ENCODE data around the gene ATRX. TPM values are rescaled to one million over a fixed set of nuclear protein-coding genes. Genes with fewer than 3 reads are reported as not detected.

The ATRX gene
- total RNA-seq, 1 donor from 2014 or later: 106 TPM

DNA sequence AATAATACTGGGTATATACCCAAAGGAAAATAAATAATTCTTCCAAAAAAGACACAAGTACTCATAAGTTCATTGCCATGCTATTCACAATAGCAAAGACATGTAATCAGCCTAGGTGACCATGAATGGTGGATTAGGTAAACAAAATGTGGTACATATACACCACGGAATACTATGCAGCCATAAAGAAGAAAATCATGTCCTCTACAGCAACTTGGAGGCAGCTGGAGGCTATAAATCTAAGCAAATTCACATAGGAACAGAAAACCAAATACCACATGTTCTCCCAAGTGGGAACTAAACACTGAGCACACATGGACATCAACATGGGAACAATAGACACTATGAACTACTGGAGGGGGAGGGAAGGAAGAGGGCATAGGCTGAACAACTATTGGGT, 146.2 kb downstream of the ATRX start:
- Mint-ChIP-seq H3K36me3 (ENCODE audit: low read depth, unreplicated experiment) (peaks cover 8% of the 10 kb centered on the region), H3K4me3 (ENCODE audit: unreplicated experiment) (no peak overlapping the region), H3K4me1 (ENCODE audit: low read depth, unreplicated experiment) (peaks cover 10% of the 10 kb centered on the region), H3K27me3 (ENCODE audit: low read depth, unreplicated experiment) (no peaks in the 10 kb centered on the region), H3K9me3 (ENCODE audit: unreplicated experiment) (peaks cover 3% of the 10 kb centered on the region), H3K27ac (ENCODE audit: unreplicated experiment) (no peak overlapping the region)
- H3K79me2 ChIP-seq (ENCODE audit: insufficient read depth, low read length): peaks cover 10% of the 10 kb centered on the region
- H3K4me1 ChIP-seq (ENCODE audit: insufficient read depth, low read length): no peaks in the 10 kb centered on the region
- TF ChIP-seq, protein P1, sequence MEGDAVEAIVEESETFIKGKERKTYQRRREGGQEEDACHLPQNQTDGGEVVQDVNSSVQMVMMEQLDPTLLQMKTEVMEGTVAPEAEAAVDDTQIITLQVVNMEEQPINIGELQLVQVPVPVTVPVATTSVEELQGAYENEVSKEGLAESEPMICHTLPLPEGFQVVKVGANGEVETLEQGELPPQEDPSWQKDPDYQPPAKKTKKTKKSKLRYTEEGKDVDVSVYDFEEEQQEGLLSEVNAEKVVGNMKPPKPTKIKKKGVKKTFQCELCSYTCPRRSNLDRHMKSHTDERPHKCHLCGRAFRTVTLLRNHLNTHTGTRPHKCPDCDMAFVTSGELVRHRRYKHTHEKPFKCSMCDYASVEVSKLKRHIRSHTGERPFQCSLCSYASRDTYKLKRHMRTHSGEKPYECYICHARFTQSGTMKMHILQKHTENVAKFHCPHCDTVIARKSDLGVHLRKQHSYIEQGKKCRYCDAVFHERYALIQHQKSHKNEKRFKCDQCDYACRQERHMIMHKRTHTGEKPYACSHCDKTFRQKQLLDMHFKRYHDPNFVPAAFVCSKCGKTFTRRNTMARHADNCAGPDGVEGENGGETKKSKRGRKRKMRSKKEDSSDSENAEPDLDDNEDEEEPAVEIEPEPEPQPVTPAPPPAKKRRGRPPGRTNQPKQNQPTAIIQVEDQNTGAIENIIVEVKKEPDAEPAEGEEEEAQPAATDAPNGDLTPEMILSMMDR (IDR thresholded peaks at IDR 0.05; ENCODE audit: insufficient read depth, low read depth, low read length): no peak
- no peak for TF ChIP-seq EZH2 (IDR thresholded peaks at IDR 0.05; ENCODE audit: insufficient read depth, low read length)
- H3K4me3 ChIP-seq (ENCODE audit: insufficient read depth, low read depth, low read length): no peak overlapping the region
- no peak overlapping the region for H2AFZ ChIP-seq (ENCODE audit: low read depth, low read length)
- H3K36me3 ChIP-seq (ENCODE audit: insufficient read depth, low read length): no peaks in the 10 kb centered on the region
- H3K9me3 ChIP-seq (ENCODE audit: insufficient read depth, low read depth, low read length): no peaks in the 10 kb centered on the region
- no peaks in the 10 kb centered on the region for H3K27me3 ChIP-seq (ENCODE audit: insufficient read depth, low read length)
- H3K4me2 ChIP-seq (ENCODE audit: low read length): no peak overlapping the region
- no peak overlapping the region for H3K9ac ChIP-seq (ENCODE audit: low read length)
- no peak overlapping the region for H3K27ac ChIP-seq (ENCODE audit: low read depth, low read length)
- no peak for DNase-seq (ENCODE audit: low read depth)
- FAIRE-seq: no peak
- peaks cover 8% of the 10 kb centered on the region for H4K20me1 ChIP-seq (ENCODE audit: insufficient read depth, low read length)

DNA sequence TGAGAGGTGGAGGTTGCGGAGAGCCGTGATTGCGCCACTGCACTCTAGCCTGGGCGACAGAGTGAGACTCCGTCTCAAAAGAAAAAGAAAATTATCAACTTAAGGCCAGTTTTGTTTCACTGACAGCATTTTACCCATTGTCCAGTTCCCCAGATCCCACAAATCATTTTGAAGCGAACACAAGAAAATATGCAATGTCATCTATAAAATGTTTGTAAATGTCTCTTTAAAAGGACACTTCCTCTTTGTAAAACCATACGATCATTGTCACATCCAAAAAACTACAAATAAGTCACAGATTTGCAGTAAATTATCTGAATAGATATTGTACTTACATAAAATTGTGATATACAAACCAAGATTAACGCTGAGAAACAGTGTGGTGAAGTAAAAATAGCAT, 147.6 kb downstream of the ATRX start:
- H3K9me3 Mint-ChIP-seq (ENCODE audit: unreplicated experiment): no peaks in the 10 kb centered on the region
- FAIRE-seq (peak; percentile 71), DNase-seq (ENCODE audit: low read depth) (no peak)
- no peaks in the 10 kb centered on the region for H3K27me3 ChIP-seq (ENCODE audit: insufficient read depth, low read length)
- peaks cover 8% of the 10 kb centered on the region for H4K20me1 ChIP-seq (ENCODE audit: insufficient read depth, low read length)
- H3K27me3 Mint-ChIP-seq (ENCODE audit: low read depth, unreplicated experiment): no peaks in the 10 kb centered on the region
- H3K4me1 Mint-ChIP-seq (ENCODE audit: low read depth, unreplicated experiment): peaks cover 10% of the 10 kb centered on the region
- no peak overlapping the region for H3K4me3 Mint-ChIP-seq (ENCODE audit: unreplicated experiment)
- H3K36me3 Mint-ChIP-seq (ENCODE audit: low read depth, unreplicated experiment): peaks cover 5% of the 10 kb centered on the region
- no peak overlapping the region for H3K27ac Mint-ChIP-seq (ENCODE audit: unreplicated experiment)
- H3K79me2 ChIP-seq (ENCODE audit: insufficient read depth, low read length): peaks cover 8% of the 10 kb centered on the region
- no peak overlapping the region for H3K4me3 ChIP-seq (ENCODE audit: insufficient read depth, low read depth, low read length)
- no peaks in the 10 kb centered on the region for H3K4me1 ChIP-seq (ENCODE audit: insufficient read depth, low read length)
- no peaks in the 10 kb centered on the region for H3K9me3 ChIP-seq (ENCODE audit: insufficient read depth, low read depth, low read length)
- no peak overlapping the region for H3K27ac ChIP-seq (ENCODE audit: low read depth, low read length)
- peaks cover 2% of the 10 kb centered on the region for H3K36me3 ChIP-seq (ENCODE audit: insufficient read depth, low read length)
- H3K9ac ChIP-seq (ENCODE audit: low read length): no peak overlapping the region
- H2AFZ ChIP-seq (ENCODE audit: low read depth, low read length): no peak overlapping the region
- TF ChIP-seq, protein P1 (IDR thresholded peaks at IDR 0.05; ENCODE audit: insufficient read depth, low read depth, low read length): no peak
- TF ChIP-seq EZH2 (IDR thresholded peaks at IDR 0.05; ENCODE audit: insufficient read depth, low read length): no peak
- H3K4me2 ChIP-seq (ENCODE audit: low read length): no peak overlapping the region

DNA sequence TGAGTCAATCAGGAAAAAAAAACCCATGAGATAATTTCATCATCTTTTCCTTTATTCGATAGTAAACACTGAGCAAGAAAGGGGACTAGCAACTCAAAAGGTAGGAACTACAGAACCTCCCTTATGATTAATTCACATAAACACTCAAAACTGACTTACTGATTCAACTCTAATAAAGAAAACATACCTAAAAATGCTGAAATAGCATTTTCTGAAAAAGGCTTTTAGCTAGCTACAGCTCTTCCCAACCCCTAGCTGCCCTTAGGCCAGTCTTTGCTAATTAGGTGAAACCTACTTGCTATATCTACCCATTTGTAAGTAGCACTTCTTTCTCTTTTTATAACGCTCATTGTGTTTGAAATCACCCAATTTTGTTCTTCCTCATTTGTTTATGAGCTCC, 150.6 kb downstream of the ATRX start:
- Histone ChIP-seq H3K4me3 (ENCODE audit: insufficient read depth, low read depth, low read length) (no peak overlapping the region), H3K27ac (ENCODE audit: low read depth, low read length) (no peak overlapping the region), H4K20me1 (ENCODE audit: insufficient read depth, low read length) (no peaks in the 10 kb centered on the region), H2AFZ (ENCODE audit: low read depth, low read length) (no peak overlapping the region), H3K4me1 (ENCODE audit: insufficient read depth, low read length) (no peaks in the 10 kb centered on the region), H3K79me2 (ENCODE audit: insufficient read depth, low read length) (no peaks in the 10 kb centered on the region), H3K9me3 (ENCODE audit: insufficient read depth, low read depth, low read length) (no peaks in the 10 kb centered on the region), H3K9ac (ENCODE audit: low read length) (no peak overlapping the region), H3K27me3 (ENCODE audit: insufficient read depth, low read length) (no peaks in the 10 kb centered on the region), H3K4me2 (ENCODE audit: low read length) (no peak overlapping the region), H3K36me3 (ENCODE audit: insufficient read depth, low read length) (peaks cover 2% of the 10 kb centered on the region)
- TF ChIP-seq, protein P1 (IDR thresholded peaks at IDR 0.05; ENCODE audit: insufficient read depth, low read depth, low read length): no peak
- TF ChIP-seq EZH2 (IDR thresholded peaks at IDR 0.05; ENCODE audit: insufficient read depth, low read length): no peak
- Mint-ChIP-seq H3K36me3 (ENCODE audit: low read depth, unreplicated experiment) (peaks cover 3% of the 10 kb centered on the region), H3K27me3 (ENCODE audit: low read depth, unreplicated experiment) (no peaks in the 10 kb centered on the region), H3K4me3 (ENCODE audit: unreplicated experiment) (no peak overlapping the region), H3K4me1 (ENCODE audit: low read depth, unreplicated experiment) (no peaks in the 10 kb centered on the region), H3K9me3 (ENCODE audit: unreplicated experiment) (no peaks in the 10 kb centered on the region), H3K27ac (ENCODE audit: unreplicated experiment) (no peak overlapping the region)
- FAIRE-seq (no peak), DNase-seq (ENCODE audit: low read depth) (no peak)

All from astrocyte (in vitro differentiated cells and primary cell).